ENCODE data around the gene CWC27.
"Not testable (repeated sequence)": the region's sequence is repeated elsewhere in the genome, so short reads cannot be mapped to it uniquely, and the experiment has no call there.

CWC27 gene

DNA sequence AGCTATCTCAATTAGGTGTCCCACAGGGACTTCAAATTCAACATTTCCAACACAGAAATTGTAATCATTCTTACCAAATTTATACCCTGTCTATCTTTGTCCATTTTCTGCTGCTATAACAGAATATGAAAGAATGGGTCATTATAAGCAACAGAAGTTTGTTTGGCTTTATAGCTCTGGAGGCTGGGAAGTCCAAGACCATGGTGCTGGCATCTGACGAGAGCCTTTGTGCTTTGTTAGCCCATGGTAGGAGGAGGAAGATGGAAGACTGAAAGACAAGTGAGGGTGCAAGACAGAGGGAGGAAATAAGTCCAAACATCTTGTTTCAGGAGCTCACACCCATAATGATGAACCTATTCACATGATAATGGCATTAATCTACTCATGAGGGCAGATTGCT, 72.2 kb downstream of the CWC27 start:
- DNase-seq = no peak

DNA sequence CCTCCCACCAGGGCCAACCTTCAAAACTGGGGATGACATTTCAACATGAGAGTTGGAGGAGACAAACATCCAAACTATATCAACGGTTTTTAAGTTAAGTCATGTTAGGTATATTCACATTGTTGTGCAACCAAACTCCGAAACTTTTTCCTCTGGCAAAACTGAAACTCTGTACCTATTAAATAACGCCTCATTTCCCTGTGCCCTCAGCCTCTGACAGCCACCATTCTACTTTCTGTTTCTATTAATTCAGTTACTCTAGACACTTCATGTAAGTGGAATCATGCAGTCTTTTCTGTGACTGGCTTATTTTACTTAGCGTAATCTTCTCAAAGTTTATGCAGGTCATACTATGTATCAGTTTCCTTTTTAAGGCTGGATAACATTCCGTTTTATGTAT, 85.0 kb downstream of the CWC27 start:
- no peak for DNase-seq

DNA sequence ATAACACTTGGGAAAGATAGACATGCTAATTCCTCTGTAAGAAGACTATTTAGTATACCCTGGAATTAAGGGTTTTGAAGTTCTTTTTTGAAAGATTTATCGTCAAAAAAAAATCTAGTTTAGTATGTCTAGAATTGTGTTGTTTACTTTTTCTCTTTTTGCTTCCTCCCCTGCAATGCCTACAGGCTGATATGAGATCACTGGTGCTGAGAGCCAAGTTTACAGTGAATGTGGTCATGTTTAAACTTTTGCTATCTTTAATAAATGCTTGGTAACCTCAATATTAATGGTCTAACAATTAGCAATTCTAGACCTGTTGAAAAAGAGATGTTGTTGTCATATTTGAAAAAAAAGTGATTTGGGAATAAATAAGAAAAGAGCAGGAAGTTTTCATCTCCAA, 86.1 kb downstream of the CWC27 start:
- no peak for DNase-seq

DNA sequence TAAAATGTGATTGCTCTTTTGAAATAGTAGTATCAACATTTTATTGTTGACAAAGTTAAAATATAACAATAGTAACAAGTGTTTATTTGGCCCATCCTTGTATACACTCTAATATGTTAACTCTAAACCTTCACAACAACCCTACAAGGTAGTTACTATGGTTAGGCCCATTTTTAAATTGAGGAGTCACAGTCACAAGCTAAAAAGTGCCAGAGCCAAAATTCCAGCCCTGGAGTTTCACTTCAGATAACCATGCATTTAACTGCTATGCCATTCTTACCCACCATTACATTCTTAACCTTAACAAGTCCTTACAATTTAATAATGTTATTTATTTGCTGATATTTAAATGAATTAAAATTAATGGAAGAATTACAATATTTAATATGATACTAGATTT, 91.2 kb downstream of the CWC27 start:
- no peak for DNase-seq

DNA sequence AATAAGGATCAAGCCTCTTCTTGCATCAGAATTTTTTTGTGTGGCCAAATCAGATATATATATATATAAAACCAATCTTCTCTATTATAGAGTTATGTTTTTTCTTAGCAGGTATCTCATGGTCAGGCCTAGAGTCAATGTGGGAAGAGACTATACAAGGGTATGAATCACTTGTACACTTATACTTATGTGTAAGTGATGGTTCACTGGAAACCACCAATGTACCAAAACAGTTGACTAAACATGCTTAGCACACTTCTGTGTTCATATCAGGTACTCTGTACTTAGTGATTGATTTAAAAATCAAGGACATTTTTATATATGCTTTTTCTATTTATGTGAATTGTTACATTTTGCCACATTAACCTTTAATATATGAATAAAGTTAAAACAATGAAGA, 92.6 kb downstream of the CWC27 start:
- DNase-seq = no peak

DNA sequence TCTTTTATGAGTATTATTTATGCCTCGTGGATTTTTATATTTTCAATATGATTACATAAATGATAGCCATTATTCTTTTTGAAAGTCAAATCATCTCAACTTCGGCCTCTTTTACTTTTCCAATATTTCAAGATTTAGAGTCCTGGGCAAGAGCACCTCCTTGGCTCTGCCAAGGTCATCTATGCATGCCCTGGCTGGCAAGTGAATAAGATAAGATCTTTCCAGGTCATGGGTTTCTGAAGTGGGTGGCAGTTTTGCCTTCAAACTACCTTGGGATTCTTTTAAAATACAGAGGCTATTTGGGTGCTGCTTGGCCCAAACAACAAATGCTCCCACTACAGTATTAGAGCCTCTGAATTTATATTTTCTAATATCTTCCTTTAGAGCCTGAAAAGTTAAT, 95.4 kb downstream of the CWC27 start:
- DNase-seq = no peak

DNA sequence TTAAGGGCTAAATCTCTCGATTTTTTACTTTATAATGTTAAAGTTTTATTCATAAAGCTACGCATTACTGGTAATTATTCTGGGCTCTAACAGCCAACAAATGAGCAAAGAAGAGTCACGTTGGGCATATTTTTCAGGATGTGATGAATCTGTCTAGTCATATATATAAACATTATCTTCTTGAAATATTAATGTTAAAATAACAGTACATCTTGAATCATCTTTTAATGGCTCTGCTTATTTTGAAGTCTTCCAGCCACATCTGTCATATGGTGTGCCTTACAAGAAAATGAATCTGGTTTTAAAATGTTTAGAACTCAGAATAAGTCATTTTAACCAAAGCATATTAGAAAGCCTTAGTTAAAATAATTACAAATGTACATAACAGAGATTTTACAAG, 96.9 kb downstream of the CWC27 start:
- DNase-seq = no peak

DNA sequence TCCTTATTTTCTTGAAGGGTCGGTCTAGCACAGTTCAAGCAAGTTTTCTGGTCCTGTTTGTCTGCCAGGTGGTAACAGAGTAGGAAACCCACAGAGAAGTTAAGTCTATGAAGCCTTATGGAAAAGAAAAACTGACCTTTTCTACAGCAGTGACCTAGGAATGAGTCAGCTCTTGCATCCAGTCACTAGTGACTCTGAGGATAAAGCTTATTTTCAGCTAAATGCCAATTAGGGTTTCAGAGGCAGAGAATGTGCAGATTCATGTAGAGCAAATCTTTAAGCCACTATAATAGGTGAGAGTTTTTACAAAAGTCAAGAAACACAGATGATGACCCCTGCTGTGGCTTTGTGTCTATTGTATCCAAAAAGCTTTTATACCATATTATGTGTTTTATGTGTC, 100.7 kb downstream of the CWC27 start:
- DNase-seq = no peak

DNA sequence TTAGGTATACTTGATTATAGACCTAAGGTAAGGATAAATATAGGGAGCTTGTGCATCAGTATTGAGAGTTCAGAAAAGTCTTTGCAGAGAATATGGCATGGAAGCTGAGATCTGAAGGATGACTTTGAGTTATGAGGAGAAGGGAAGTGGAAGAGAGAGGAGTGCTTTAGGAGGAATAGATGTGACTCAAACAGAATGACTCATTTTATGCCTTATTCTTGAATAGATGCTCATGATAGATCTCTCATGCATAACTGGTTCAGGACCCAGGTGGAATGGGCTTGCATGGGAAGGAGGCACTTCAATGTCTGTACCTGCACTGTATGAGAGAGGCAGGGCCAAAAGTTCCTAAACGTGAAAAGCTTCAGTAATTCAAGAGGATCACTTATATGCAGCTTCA, 103.3 kb downstream of the CWC27 start:
- no peak for DNase-seq

DNA sequence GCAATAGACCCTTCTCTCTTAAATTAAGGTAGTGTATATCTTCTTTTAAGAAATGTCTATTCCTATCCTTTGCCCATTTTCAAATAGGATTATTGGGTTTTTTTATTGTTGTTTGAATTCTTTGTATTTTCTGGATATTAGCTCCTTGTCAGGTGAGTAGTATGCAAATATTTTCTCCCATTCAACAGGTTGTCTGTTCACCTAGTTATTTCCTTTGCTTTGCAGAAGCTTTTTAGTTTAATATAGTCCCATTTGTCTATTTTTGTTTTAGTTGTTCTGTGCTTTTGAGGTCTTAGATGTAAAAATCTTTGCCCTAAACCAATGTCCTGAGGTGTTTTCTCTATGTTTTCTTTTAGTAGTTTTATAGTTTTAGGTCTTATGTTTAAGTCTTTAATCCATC, 104.7 kb downstream of the CWC27 start:
- no peak for DNase-seq

DNA sequence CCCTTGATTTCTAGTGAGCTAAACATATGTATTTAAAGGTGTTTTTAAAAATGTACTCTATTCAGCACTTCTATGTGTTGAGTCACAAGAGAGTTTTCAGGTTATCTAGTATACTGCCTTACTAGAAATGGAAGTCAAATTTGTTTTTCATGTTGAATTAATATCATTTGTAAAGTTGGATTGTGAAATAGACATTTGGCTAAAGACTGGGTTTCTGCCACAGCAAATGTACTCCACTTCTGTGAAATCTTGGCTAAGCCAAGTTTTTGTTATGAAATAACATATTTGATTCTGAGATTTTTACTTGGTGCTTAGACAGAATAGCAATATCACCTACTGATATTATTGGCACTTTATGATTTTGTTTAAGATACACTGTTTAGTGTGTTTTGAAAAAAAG, 106.0 kb downstream of the CWC27 start:
- DNase-seq = no peak

DNA sequence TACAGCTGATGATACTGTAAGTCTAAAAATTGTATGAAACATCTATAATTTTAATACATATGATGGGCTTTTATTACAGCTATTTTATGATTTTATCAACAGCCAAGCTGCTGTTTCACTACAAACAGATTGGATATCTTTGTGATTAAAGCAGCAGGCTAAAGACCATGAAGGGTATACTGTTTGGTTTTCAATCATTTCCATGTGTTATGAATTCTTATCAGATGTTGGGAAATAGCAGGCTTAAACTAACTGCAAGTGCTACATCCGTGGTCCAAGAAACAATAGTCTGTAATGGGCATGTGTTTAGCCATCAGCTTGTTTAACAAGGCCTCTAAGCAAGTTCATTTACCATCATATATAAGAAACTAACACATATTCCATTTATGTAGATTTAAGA, 107.5 kb downstream of the CWC27 start:
- no peak for DNase-seq

DNA sequence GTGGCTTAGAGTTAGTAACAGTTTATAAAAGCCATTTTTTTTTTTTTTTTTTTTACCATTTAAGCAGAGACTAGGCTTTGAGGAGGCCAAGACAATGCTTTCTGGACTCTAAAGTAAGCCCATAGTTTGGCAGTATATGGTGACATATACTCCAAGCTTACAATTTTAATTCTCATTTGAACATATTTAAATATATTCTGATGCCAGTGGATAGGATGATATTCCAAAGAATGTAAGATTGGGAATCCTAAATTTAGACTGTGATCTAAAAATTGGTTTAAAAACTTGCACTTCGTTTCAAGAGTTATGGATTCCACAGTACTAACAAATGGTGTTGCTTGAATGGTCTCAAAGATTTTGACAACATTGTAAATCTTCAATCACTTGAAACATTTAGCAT, 112.1 kb downstream of the CWC27 start:
- DNase-seq = no peak

DNA sequence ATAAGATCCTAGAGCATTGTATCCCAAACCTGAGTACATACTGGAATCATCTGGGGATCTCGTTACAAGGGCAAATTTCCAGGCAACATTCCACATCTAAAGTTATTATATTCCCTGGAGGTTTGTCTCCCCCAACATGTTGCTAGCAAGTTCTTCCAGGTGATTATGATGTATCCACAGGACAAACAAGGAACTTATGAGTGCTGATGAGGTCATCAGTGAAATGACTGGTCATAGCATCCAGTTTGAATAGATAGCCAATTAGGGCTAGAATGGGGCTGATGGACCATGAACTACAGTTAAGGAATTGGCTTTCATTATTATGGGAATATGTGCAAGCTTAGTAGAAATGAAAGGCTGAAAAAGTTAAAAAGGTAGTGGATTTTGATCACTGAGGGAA, 115.2 kb downstream of the CWC27 start:
- DNase-seq = no peak

DNA sequence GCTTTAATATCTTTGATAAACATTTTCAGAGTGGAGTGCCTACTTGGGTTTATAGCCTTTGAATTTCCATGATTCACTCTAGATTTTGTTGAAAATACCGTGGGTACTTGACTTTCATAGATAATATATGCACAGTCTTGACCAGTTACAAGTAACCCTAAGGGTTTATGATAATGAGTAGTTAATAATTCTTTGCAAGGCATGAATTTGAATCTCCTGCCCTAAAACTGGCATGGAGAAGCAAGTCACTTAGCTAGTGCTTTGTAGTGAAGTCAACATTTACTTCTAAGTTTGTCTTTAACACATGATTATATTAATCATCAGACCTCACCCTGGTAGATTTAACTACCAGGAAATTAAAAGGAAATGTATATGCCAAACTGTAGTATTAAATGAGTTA, 115.8 kb downstream of the CWC27 start:
- no peak for DNase-seq

DNA sequence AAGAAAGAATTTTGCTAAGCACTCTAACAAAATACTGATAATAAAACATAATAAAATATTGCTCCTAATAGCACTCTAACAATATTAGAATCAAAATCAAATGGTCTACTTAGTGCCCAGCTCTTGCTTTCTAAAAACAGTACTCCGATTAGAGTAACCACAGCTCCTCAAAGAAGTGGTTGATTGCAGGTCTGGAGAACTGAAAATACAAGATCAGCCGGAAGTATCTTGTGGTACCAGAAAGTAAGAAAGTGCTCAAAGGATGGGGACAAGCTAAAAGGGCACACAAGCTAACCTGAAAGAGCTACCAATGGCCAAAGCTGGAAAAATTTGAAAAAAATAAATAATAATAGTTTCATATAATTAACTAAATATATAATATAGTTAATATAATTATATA, 119.2 kb downstream of the CWC27 start:
- DNase-seq = peak in 1 of 5 experiments; percentile 4

DNA sequence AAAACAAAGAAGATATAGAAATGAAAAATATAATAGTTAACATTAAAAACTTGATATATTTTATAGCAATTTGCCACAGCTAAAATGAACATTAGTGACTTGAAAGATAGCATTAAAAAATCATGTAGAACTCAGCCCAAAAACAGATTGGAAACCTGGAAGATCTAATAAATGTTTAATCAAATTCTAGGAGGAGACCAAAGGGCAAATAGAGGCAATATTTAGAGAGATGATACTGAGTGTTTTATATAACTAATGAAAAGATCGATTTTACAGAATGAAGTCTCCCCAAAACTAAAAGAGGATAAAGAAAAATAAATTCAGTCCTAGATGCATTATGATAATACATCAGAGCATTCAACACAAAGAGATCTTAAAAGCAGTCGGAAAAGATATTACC, 127.0 kb downstream of the CWC27 start:
- DNase-seq = no peak

DNA sequence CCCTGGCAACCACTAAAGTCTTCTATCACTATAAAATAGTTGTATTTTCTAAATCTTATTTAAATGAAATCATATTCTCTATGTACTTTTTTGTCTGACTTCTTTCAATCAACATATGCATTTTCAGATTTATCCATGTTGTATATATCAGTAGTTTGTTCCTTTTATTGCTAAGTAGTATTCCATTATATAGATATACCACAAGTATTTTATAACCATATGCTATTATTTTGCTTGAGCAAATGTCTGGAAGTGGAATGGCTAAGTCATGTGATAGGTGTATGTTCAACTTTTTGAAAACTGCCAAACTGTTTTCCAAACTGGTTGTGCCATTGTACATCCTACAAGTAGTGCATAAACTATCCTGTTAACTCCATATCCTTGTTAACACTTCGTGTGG, 131.1 kb downstream of the CWC27 start:
- DNase-seq = no peak

DNA sequence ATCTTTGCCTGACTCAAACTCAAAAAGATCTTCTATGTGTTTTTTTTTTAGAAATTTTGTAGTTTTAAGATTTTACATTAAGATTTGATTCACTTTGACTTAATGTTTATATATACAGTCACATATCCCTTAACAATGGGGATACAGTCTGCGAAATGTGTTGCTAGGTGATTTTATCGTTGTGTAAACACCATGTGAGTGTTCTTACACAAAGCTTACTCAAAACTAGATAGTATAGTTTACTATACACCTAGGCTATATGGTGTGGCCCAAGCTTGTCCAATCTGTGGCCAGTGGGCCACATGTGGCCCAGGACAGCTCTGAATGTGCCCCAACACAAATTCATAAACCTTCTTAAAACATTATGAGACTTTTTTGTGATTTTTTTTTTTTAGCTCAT, 131.9 kb downstream of the CWC27 start:
- DNase-seq = no peak

DNA sequence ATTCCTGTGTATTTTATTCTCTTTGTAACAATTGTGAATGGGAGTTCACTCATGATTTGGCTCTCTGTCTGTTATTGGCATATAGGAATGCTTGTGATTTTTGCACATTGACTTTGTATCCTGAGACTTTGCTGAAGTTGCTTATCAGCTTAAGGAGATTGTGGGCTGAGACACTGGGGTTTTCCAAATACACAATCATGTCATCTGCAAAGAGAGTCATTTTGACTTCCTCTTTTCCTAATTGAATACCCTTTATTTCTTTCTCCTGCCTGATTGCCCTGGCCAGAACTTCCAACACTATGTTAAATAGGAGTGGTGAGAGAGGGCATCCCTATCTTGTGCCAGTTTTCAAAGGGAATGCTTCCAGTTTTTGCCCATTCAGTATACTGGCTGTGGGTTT, 138.7 kb downstream of the CWC27 start:
- DNase-seq = not testable (repeated sequence)

DNA sequence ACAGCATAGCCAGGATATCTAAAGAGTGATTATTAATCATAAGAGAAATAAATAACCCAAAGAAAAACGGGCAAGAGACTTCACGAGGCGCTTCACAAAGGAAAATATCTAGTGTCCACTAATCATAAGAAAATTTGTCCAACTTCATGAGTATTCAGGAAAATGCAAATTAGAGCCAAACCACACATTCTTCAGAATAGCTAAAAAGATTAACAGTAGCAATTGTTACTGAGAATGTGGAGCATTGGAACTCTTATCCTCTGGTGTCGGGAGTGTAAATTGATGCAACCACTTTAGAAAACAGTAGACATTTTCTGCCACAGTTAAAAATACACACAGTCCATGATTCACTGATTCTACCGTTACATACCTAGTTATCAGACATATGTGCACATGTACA, 145.7 kb downstream of the CWC27 start:
- no peak for DNase-seq

DNA sequence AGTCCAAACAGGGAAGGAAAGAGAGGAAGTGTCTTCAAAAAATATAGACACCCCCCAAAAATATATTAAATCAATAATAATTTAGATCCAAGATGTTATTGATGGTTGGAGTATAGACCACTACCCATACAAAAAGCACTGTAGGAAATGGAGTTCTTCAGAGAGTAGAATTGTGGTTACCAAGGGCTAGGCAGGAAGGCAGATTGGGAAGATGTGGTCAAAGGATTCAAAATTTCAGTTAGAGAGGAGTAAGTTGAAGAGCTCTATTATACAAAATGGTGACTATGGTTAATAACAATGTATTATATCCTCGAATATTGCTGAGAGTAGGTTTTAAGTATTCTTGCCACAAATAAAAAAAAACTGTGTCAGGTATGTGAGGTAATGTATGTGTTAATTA, 149.4 kb downstream of the CWC27 start:
- DNase-seq = no peak

DNA sequence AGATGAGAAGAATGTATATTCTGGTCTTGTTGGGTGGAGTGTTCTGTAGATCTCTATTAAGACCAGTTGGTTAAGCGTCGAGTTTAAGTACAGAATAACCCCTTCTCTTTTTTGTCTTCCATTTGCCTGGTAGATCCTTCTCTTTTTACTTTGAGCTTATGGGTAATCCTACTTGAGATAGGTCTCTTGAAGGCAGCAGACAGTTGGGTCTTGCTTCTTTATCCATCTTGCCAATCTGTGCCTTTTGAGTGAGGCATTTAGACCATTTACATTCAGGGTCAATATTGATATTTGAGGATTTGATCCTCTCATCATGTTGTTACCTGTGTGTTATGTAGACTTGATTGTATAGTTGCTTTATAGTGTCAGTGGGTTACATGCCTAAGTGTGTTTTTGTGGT, 152.7 kb downstream of the CWC27 start:
- no peak for DNase-seq

DNA sequence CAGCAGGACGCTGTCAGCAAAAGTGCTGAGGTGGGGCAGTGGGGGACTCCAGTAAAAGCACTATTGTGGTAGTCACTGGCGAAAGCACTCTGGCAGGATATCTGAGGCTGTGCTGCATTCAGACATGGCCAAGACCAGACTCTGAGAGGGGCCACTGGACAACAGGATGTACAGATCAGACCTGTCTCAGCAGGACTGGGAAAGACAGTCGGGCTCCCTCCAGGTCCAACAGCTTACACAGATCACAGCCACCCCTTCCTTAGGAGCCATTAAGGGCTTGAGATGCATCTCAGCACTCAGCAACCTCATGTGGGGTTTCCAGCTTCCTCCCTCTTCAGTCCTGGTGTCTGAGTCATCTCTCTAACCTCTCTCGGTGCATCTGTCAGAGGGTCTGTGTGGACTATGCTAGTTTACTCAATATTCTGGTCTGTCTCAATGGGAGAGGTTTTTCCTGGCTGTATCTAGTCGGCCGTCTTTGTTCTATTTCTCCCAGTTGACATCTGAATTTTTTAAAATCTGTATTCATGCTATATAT, 154.5 kb downstream of the CWC27 start:
- no peak for DNase-seq

DNA sequence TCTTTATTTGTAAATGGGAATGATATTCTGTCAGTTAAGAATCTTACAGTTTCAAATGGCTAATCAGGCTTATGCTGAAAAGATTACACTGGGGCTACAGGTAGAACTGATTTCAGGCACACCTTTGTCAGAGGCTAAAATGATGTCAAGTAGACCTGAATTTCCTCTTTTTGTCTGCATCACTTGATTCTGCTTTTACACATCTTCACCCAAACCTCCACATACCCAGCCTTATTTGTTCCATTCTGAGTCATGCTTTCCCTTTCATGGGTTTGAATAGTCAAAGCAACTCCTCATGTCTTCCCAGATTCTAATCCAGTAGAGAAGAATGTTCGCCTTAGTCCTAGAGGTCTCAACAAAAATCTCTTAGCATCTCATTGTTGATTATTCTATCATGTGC, 156.4 kb downstream of the CWC27 start:
- DNase-seq = no peak

DNA sequence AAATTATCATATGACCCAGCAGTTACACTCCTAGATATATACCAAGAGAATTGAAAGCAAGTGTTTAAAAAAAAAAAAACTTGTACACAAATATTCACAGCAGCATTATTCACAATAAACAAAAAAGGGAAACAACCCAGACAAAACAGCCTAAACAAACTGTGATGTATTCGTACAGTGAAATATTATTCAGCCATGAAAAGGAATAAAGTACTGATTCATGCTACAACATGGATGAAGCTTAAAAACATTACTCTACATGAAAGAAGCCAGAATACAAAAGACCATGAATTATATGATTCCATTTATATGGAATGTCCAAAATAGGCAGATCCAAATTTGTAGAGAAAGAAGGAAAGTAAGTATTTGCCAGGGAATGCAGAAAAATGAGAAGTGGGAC, 161.1 kb downstream of the CWC27 start:
- DNase-seq = no peak
